ENCODE results near the gene DOK6. TPM values are rescaled to one million over a fixed set of nuclear protein-coding genes. Genes with fewer than 3 reads are reported as not detected.

The DOK6 gene
- total and polyA plus RNA-seq, 9 of the 15 experiments (the other 6 are each of a cell fraction or from before 2014, with no cell fraction given): not detected

DNA sequence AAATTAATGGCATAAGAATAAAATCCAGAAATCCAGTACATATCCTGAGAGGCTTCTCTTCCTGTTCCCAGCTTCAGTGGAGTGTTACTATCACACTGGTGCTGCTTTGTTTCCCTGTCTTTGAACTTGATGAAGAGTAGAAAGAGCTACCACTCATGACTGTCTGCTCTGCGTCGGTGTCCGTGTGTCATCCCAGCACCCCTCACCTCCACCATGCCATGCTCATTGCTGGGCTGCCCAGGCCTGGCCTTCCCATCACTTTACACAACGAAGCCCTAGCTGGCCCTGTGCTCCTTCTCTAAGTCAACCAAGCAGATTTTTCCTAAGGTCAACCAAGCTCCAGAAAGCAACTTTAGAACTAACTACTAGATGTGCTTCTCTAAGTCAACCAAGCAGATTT, 215.4 kb downstream of the DOK6 start:
- 0% methylated on average over 4 of the region's 4 CpGs for WGBS (ENCODE audit: insufficient coverage, low coverage, missing lambda C conversion rate)
- H3K4me3 ChIP-seq: no peak overlapping the region
- intact Hi-C loops (cut with micrococcal nuclease): no loop called here
- ChIA-PET CTCF (ENCODE audit: low intra/inter-chr PET ratio) (no interaction called here), POLR2A (interaction anchor here (0.7 kb wide), 1 partner anchor 10 kb away, joined by 3 read pairs; no protein-coding TSS in a partner anchor)
- H3K4me1 ChIP-seq (replicated peaks in 1 of 2; ENCODE audit: control insufficient read depth in 2 of 2, insufficient read depth in 2 of 2, low read length in 2 of 2): no peaks in the 10 kb centered on the region
- no peaks in the 10 kb centered on the region for H3K27me3 ChIP-seq (ENCODE audit: control insufficient read depth in 2 of 2, insufficient read depth in 2 of 2, low read length in 2 of 2)
- H3K36me3 ChIP-seq (ENCODE audit: control insufficient read depth, insufficient read depth, low read length): no peaks in the 10 kb centered on the region
- DNase-seq (ENCODE audit: extremely low read depth in 1 of 4, low spot score in 3 of 4) (no peak), ATAC-seq (no peak), FAIRE-seq (no peak)
- no peaks in the 10 kb centered on the region for H3K9me1 ChIP-seq (ENCODE audit: control insufficient read depth, insufficient read depth, low read length)
- H2AFZ ChIP-seq (ENCODE audit: low read depth, low read length): no peak overlapping the region
- in situ Hi-C loops (cut with MboI): no loop called here
- H3K79me2 ChIP-seq (ENCODE audit: control insufficient read depth, insufficient read depth, low read length): no peaks in the 10 kb centered on the region
- H3K27ac ChIP-seq (ENCODE audit: extremely low read depth, low read depth, low read length): no peak overlapping the region
- H4K20me1 ChIP-seq (replicated peaks; ENCODE audit: control insufficient read depth, insufficient read depth, low read length): no peaks in the 10 kb centered on the region
- no peak overlapping the region for H3K4me2 ChIP-seq (ENCODE audit: insufficient read depth, low read length)
- TF ChIP-seq STAT5B (CRISPR knock-in tag; IDR thresholded peaks at IDR 0.05) (no peak), HNRNPLL (IDR thresholded peaks at IDR 0.05; ENCODE audit: low read depth, low read length, poor library complexity, severe bottlenecking) (no peak), THRAP3 (IDR thresholded peaks at IDR 0.05; ENCODE audit: borderline replicate concordance) (no peak), SMARCA4 (IDR thresholded peaks at IDR 0.05) (no peak), MAFK (IDR thresholded peaks at IDR 0.05; ENCODE audit: low read length) (no peak), SAFB (IDR thresholded peaks at IDR 0.05; ENCODE audit: borderline replicate concordance, low read depth, low read length) (no peak), MAFF (IDR thresholded peaks at IDR 0.05; ENCODE audit: low read length) (no peak), XRCC5 (IDR thresholded peaks at IDR 0.05; ENCODE audit: low read depth, low read length) (no peak), ZNF551 (CRISPR knock-in tag; IDR thresholded peaks at IDR 0.05) (no peak)
- TF ChIP-seq, protein P1, sequence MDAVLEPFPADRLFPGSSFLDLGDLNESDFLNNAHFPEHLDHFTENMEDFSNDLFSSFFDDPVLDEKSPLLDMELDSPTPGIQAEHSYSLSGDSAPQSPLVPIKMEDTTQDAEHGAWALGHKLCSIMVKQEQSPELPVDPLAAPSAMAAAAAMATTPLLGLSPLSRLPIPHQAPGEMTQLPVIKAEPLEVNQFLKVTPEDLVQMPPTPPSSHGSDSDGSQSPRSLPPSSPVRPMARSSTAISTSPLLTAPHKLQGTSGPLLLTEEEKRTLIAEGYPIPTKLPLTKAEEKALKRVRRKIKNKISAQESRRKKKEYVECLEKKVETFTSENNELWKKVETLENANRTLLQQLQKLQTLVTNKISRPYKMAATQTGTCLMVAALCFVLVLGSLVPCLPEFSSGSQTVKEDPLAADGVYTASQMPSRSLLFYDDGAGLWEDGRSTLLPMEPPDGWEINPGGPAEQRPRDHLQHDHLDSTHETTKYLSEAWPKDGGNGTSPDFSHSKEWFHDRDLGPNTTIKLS (IDR thresholded peaks at IDR 0.05; ENCODE audit: borderline replicate concordance, low read depth): no peak
- no peak overlapping the region for H3K9ac ChIP-seq (ENCODE audit: insufficient read depth in 1 of 2, low read depth in 2 of 2, low read length in 2 of 2)
- BruUV-seq (replicated peaks): no TSS peak
- no peaks in the 10 kb centered on the region for H3K9me3 ChIP-seq (replicated peaks; ENCODE audit: control insufficient read depth, insufficient read depth, low read depth, low read length)
